Smooth muscle cell (in vitro differentiated cells): ENCODE results near the gene CASKIN1. TPM values are rescaled to one million over a fixed set of nuclear protein-coding genes. Genes with fewer than 3 reads are reported as not detected.

Experiments
- DNase-seq: peaks from one replicate; lab custom pipeline; 2025; ENCODE audit not compliant: unreplicated experiment; lab: John Stamatoyannopoulos, UW
- H2AFZ ChIP-seq: fragments of 200-600 bp; sonication (generic); 2 replicates; pipeline ENCODE4 v1.6.0; 2016; ENCODE audit warnings: antibody characterized with exemption, low read depth, mild to moderate bottlenecking
- H3F3A ChIP-seq: fragments of 200-600 bp; sonication (generic); 2 replicates; pipeline ENCODE4 v1.6.0; 2017; ENCODE audit warnings: antibody characterized with exemption, low read depth
- H3K27ac ChIP-seq: fragments of 200-600 bp; sonication (generic); 2 replicates; pipeline ENCODE4 v1.5.1; 2016; ENCODE audit warnings: low read depth, mild to moderate bottlenecking
- H3K27me3 ChIP-seq: fragments of 200-600 bp; sonication (generic); 2 replicates; pipeline ENCODE4 v1.6.1; 2016; ENCODE audit warnings: low read depth, mild to moderate bottlenecking
- H3K36me3 ChIP-seq: fragments of 200-600 bp; sonication (generic); 2 replicates; pipeline ENCODE4 v1.5.1; 2016; ENCODE audit warnings: low read depth
- H3K4me1 ChIP-seq: fragments of 200-600 bp; sonication (generic); 2 replicates; pipeline ENCODE4 v1.5.1; 2016; ENCODE audit warnings: low read depth
- H3K4me2 ChIP-seq: fragments of 200-600 bp; sonication (generic); 2 replicates; pipeline ENCODE4 v1.6.0; 2016; ENCODE audit warnings: mild to moderate bottlenecking
- H3K4me3 ChIP-seq: fragments of 200-600 bp; sonication (generic); 2 replicates; pipeline ENCODE4 v1.5.1; 2016; ENCODE audit warnings: mild to moderate bottlenecking
- H3K79me2 ChIP-seq: fragments of 200-600 bp; sonication (generic); 2 replicates; pipeline ENCODE4 v1.6.0; 2016; ENCODE audit warnings: low read depth, mild to moderate bottlenecking
- H3K9ac ChIP-seq: fragments of 200-600 bp; sonication (generic); 2 replicates; pipeline ENCODE4 v1.6.0; 2016; ENCODE audit warnings: low read depth
- H3K9me3 ChIP-seq: fragments of 200-600 bp; sonication (generic); replicated peaks from 2 replicates; pipeline ENCODE4 v1.5.1; 2016; ENCODE audit warnings: low read depth
- H4K20me1 ChIP-seq: fragments of 200-600 bp; sonication (generic); 2 replicates; pipeline ENCODE4 v1.6.0; 2016; ENCODE audit warnings: low read depth
- WGBS: methylation state at CpG from one replicate; pipeline ENCODE4 v1.1.7; 2016; ENCODE audit warnings: low lambda C conversion rate; 5-methylcytosine and 5-hydroxymethylcytosine counted together
- polyA plus RNA-seq: library from polyadenylated mRNA; unstranded; fragments of >200 nt; fragmentation: Nextera tagmentation; extraction: Ambion mirVana; gene quantifications from 2 replicates; pipeline ENCODE4 v1.2.1, GENCODE V29; 2016
- total RNA-seq: library from RNA; depleted of rRNA; stranded (reverse); fragments of >200 nt; gene quantifications from 2 replicates; pipeline ENCODE4 v1.2.3, GENCODE V29; 2014
- TF ChIP-seq, protein P1 (sequence below): fragments of 200-600 bp; sonication (generic); IDR thresholded peaks from 2 replicates; pipeline ENCODE4 v1.5.1; 2017; ENCODE audit warnings: borderline replicate concordance, mild to moderate bottlenecking, antibody characterized with exemption; ENCODE audit not compliant: insufficient read depth, poor library complexity, severe bottlenecking

Gene CASKIN1
- total and polyA plus RNA-seq, 2 experiments from 2014 or later: 0.09 to 0.45 TPM

DNA sequence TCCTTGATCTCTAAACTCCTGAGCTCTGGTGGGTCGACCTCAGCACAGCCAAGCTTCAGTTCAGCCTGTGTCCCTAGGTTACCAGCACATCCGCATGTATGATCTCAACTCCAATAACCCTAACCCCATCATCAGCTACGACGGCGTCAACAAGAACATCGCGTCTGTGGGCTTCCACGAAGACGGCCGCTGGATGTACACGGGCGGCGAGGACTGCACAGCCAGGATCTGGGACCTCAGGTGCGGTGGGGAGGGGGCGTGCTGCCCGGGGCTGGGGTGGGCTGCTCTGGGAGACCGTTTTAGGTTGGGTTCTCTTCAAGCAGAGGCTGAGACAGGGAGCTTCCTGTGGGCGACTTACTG is 10.0 kb upstream of the CASKIN1 start:
- H3K79me2 ChIP-seq: peaks cover 7% of the 10 kb centered on the region
- no peaks in the 10 kb centered on the region for H3K27me3 ChIP-seq
- H4K20me1 ChIP-seq: no peaks in the 10 kb centered on the region
- H3K9me3 ChIP-seq: no peaks in the 10 kb centered on the region
- H3K4me1 ChIP-seq: no peaks in the 10 kb centered on the region
- peak overlapping the region; percentile 93 for H3K4me3 ChIP-seq
- H2AFZ ChIP-seq: no peak overlapping the region
- no peak for DNase-seq
- peak overlapping the region; percentile 92 for H3K9ac ChIP-seq
- H3K4me2 ChIP-seq: peak overlapping the region; percentile 85
- 93% methylated on average over 17 of the region's 18 CpGs for WGBS
- no peaks in the 10 kb centered on the region for H3F3A ChIP-seq
- no peak overlapping the region for H3K27ac ChIP-seq
- H3K36me3 ChIP-seq: no peaks in the 10 kb centered on the region
- TF ChIP-seq, protein P1, sequence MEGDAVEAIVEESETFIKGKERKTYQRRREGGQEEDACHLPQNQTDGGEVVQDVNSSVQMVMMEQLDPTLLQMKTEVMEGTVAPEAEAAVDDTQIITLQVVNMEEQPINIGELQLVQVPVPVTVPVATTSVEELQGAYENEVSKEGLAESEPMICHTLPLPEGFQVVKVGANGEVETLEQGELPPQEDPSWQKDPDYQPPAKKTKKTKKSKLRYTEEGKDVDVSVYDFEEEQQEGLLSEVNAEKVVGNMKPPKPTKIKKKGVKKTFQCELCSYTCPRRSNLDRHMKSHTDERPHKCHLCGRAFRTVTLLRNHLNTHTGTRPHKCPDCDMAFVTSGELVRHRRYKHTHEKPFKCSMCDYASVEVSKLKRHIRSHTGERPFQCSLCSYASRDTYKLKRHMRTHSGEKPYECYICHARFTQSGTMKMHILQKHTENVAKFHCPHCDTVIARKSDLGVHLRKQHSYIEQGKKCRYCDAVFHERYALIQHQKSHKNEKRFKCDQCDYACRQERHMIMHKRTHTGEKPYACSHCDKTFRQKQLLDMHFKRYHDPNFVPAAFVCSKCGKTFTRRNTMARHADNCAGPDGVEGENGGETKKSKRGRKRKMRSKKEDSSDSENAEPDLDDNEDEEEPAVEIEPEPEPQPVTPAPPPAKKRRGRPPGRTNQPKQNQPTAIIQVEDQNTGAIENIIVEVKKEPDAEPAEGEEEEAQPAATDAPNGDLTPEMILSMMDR: no peak

DNA sequence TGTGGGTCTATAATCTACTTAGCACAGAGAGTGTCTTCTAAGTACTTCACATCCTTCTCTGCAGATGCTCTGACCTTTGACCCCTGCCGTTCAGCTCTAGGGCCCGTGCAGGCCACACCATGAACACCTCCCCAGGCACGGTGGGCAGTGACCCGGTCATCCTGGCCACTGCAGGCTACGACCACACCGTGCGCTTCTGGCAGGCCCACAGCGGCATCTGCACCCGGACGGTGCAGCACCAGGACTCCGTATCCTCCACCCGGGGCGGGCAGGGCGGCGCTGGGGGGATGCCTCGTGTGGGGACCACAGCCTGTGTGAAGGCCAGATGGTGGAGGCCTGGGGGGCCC is 9.5 kb upstream of the CASKIN1 start:
- peak overlapping the region; percentile 89 for H2AFZ ChIP-seq
- no peaks in the 10 kb centered on the region for H4K20me1 ChIP-seq
- no peaks in the 10 kb centered on the region for H3K36me3 ChIP-seq
- DNase-seq: no peak
- peaks cover 7% of the 10 kb centered on the region for H3K79me2 ChIP-seq
- peak overlapping the region; percentile 93 for H3K4me3 ChIP-seq
- TF ChIP-seq, protein P1: no peak
- H3K4me2 ChIP-seq: peak overlapping the region; percentile 85
- no peak overlapping the region for H3K27ac ChIP-seq
- no peaks in the 10 kb centered on the region for H3K9me3 ChIP-seq
- H3K27me3 ChIP-seq: no peaks in the 10 kb centered on the region
- 48% methylated on average over 16 of the region's 16 CpGs for WGBS
- H3F3A ChIP-seq: no peaks in the 10 kb centered on the region
- no peaks in the 10 kb centered on the region for H3K4me1 ChIP-seq
- H3K9ac ChIP-seq: peak overlapping the region; percentile 92

DNA sequence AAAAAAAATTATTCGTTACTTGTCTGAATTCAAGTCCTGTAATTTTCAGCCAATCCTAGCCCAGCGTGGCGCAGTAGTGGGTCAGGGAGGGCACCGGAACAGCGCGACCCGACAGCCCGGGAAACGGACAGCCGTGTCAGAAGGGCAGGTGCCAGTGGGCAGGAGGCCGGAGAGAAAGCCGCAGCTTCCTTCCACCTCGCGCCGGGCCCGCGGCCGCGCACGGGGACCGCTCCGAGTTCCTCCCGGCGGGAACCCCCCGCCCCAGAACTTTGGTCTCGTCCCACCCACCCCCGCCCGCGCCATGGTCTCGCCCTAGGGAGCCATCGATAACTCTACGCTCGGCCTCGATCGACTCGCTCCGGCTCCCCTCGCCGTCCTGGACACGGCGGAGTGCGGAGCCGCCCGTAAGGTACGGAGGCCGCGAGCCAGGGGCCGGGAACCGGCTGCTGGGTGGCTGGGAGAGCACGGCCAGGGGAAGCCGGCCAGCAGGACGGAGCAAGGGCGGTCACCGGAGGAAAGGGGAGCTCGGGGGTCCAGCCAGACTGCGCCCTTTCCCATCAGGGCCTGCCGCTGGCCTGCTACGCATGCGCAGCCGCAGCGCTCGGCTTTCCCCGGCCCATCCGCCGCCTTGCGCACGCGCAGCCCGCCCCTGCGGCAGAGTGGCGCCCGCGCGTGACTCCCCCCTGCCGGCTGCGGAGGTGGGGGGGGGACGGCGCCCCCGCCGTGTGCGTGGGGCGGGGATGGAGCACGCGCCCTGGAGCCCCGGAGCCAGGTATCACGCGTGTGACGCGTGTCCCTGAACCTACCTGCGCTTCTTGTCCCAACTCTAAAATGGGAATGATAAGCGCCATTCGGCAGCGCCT is 8.9 kb upstream of the CASKIN1 start, which contains the start of gene MLST8:
Gene MLST8 (plus strand): TSS at position 351 of the 863 bp plus-strand sequence. CDS start 632 bp downstream, outside the sequence.
- Histone ChIP-seq H3K36me3 (no peaks in the 10 kb centered on the region), H3K4me3 (peak within 1 kb of the TSS; percentile 93), H3K27ac (peak within 1 kb of the TSS; percentile 70), H3K27me3 (no peaks in the 10 kb centered on the region), H3K9ac (peak within 1 kb of the TSS; percentile 92), H2AFZ (peak within 1 kb of the TSS; percentile 89), H3K79me2 (peaks cover 7% of the 10 kb centered on the region), H3K4me2 (peak within 1 kb of the TSS; percentile 85), H3K9me3 (no peaks in the 10 kb centered on the region), H3F3A (no peaks in the 10 kb centered on the region), H3K4me1 (no peaks in the 10 kb centered on the region), H4K20me1 (no peaks in the 10 kb centered on the region)
- peak; percentile 94 for DNase-seq
- under 1% methylated on average over 59 of the region's 93 CpGs for WGBS
- TF ChIP-seq, protein P1: peak; percentile 24
